ENCODE results near the gene NIM1K.
A peak's percentile ranks its signal among the peaks of the same experiment; 100 is the strongest.
"Not testable (repeated sequence)": the region's sequence is repeated elsewhere in the genome, so short reads cannot be mapped to it uniquely, and the experiment has no call there.

Gene NIM1K

GRCh38 chr5:43182421-43182820 is 9.6 kb upstream of the NIM1K start:
- no peak for TF ChIP-seq CTCF (IDR thresholded peaks at IDR 0.05; ENCODE audit: insufficient read depth, low read depth, low read length, missing control alignments)
- DNase-seq (ENCODE audit: low read depth) = no peak
- H3K4me3 ChIP-seq (ENCODE audit: low read length) = no peak overlapping the region

GRCh38 chr5:43183101-43183500 is 8.9 kb upstream of the NIM1K start:
- H3K4me3 ChIP-seq (ENCODE audit: low read length); DNase-seq (ENCODE audit: low read depth): not testable (repeated sequence)

GRCh38 chr5:43190755-43191603 is 1.0 kb upstream of the NIM1K start:
- DNase-seq (ENCODE audit: low read depth) = peak; percentile 48
- no peak overlapping the region for H3K4me3 ChIP-seq (ENCODE audit: low read length)
- TF ChIP-seq CTCF (IDR thresholded peaks at IDR 0.05; ENCODE audit: insufficient read depth, low read depth, low read length, missing control alignments) = no peak

GRCh38 chr5:43192558-43193180 is 644 bp downstream of the NIM1K start:
- peak overlapping the region; percentile 45 for H3K4me3 ChIP-seq (ENCODE audit: low read length)
- DNase-seq (ENCODE audit: low read depth) = peak; percentile 29
- no peak for TF ChIP-seq CTCF (IDR thresholded peaks at IDR 0.05; ENCODE audit: insufficient read depth, low read depth, low read length, missing control alignments)

- H3K4me3 ChIP-seq (ENCODE audit: low read length) = peak overlapping the region; percentile 45
- peak; percentile 86 for DNase-seq (ENCODE audit: low read depth)
- no peak for TF ChIP-seq CTCF (IDR thresholded peaks at IDR 0.05; ENCODE audit: insufficient read depth, low read depth, low read length, missing control alignments)
Observed at GRCh38 chr5:43193181-43193893, 1.3 kb downstream of the NIM1K start.

- no peak overlapping the region for H3K4me3 ChIP-seq (ENCODE audit: low read length)
- DNase-seq (ENCODE audit: low read depth) = peak; percentile 4
- TF ChIP-seq CTCF (IDR thresholded peaks at IDR 0.05; ENCODE audit: insufficient read depth, low read depth, low read length, missing control alignments) = no peak
Observed at GRCh38 chr5:43193894-43194265, 1.9 kb downstream of the NIM1K start.

- DNase-seq (ENCODE audit: low read depth) = no peak
- TF ChIP-seq CTCF (IDR thresholded peaks at IDR 0.05; ENCODE audit: insufficient read depth, low read depth, low read length, missing control alignments) = no peak
- H3K4me3 ChIP-seq (ENCODE audit: low read length) = no peak overlapping the region
Observed at GRCh38 chr5:43195670-43196265, 3.7 kb downstream of the NIM1K start.

Measured in epithelial cell of esophagus (primary cell).